Central memory CD8-positive, alpha-beta T cell (primary cell): ENCODE measurements around the gene MED29.

Experiments
- ATAC-seq: fragments of 150-1000 bp; cut with Tn5 transposase; replicated peaks from 2 replicates; pipeline ENCODE4 v1.10.0; 2022; ENCODE audit warnings: mild to moderate bottlenecking, moderate FRiP score, moderate number of reproducible peaks; ENCODE audit not compliant: poor library complexity, severe bottlenecking; ENCODE audit errors: extremely low read depth
- DNase-seq, 2 donors: peaks; one replicate each; pipeline ENCODE4 v3.0.0; 2021; ENCODE audit warnings: low spot score in 2 of 2
- H3K27ac Mint-ChIP-seq: one replicate; pipeline ENCODE4 v1.8.0; 2022; ENCODE audit warnings: low read depth, mild to moderate bottlenecking, moderate library complexity, mixed read lengths
- H3K27me3 Mint-ChIP-seq: one replicate; pipeline ENCODE4 v1.8.0; 2022; ENCODE audit warnings: mixed read lengths
- H3K36me3 Mint-ChIP-seq: one replicate; pipeline ENCODE4 v1.8.0; 2022; ENCODE audit warnings: mild to moderate bottlenecking, moderate library complexity, mixed read lengths; ENCODE audit not compliant: insufficient read depth
- H3K4me1 Mint-ChIP-seq: one replicate; pipeline ENCODE4 v1.8.0; 2022; ENCODE audit warnings: mixed read lengths
- H3K4me3 Mint-ChIP-seq: one replicate; pipeline ENCODE4 v1.8.0; 2022; ENCODE audit warnings: mild to moderate bottlenecking, moderate library complexity, mixed read lengths
- H3K9me3 Mint-ChIP-seq: one replicate; pipeline ENCODE4 v1.8.0; 2022; ENCODE audit warnings: mixed read lengths

MED29 gene

GRCh38 chr19:39406656-39407409 lies 15.7 kb downstream of the MED29 start, which contains the start of gene ZFP36:
Gene ZFP36 (plus strand): TSS chr19:39406847. CDS start chr19:39406905, 58 bp downstream.
- Mint-ChIP-seq H3K4me3 (peak within 1 kb of the TSS; percentile 80), H3K4me1 (peaks cover 69% of the 10 kb centered on the region), H3K27me3 (no peaks in the 10 kb centered on the region), H3K36me3 (peaks cover 86% of the 10 kb centered on the region), H3K9me3 (peaks cover under 1% of the 10 kb centered on the region), H3K27ac (peak within 1 kb of the TSS; percentile 100)
- DNase-seq (peak; percentile 83 to 86), ATAC-seq (peak; percentile 11)

DNA sequence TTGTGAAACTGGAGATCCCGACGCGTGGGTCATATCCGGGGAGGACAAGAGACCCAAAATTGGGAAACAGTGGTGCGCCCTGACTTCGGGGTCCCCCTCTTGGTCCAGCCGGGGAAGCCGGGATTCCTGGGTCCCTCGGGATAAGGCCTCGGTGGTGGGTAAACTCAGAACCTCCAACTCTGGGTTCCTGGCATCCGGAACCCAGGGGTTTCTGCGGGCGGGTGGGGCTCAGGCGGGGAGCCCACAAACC lies 16.2 kb downstream of the MED29 start:
- DNase-seq (no peak), ATAC-seq (no peak)
- H3K27me3 Mint-ChIP-seq: no peaks in the 10 kb centered on the region
- H3K36me3 Mint-ChIP-seq: peaks cover 86% of the 10 kb centered on the region
- peak overlapping the region; percentile 100 for H3K27ac Mint-ChIP-seq
- H3K9me3 Mint-ChIP-seq: peaks cover 5% of the 10 kb centered on the region
- H3K4me1 Mint-ChIP-seq: peaks cover 69% of the 10 kb centered on the region
- peak overlapping the region; percentile 80 for H3K4me3 Mint-ChIP-seq

- Mint-ChIP-seq H3K27ac (peak overlapping the region; percentile 100), H3K36me3 (peaks cover 86% of the 10 kb centered on the region), H3K9me3 (peaks cover 5% of the 10 kb centered on the region), H3K4me3 (peak overlapping the region; percentile 80), H3K27me3 (no peaks in the 10 kb centered on the region), H3K4me1 (peaks cover 64% of the 10 kb centered on the region)
- ATAC-seq (peak; percentile 2), DNase-seq (peak; percentile 48 to 68)
Observed at GRCh38 chr19:39407660-39408391, 16.6 kb downstream of the MED29 start.

DNA sequence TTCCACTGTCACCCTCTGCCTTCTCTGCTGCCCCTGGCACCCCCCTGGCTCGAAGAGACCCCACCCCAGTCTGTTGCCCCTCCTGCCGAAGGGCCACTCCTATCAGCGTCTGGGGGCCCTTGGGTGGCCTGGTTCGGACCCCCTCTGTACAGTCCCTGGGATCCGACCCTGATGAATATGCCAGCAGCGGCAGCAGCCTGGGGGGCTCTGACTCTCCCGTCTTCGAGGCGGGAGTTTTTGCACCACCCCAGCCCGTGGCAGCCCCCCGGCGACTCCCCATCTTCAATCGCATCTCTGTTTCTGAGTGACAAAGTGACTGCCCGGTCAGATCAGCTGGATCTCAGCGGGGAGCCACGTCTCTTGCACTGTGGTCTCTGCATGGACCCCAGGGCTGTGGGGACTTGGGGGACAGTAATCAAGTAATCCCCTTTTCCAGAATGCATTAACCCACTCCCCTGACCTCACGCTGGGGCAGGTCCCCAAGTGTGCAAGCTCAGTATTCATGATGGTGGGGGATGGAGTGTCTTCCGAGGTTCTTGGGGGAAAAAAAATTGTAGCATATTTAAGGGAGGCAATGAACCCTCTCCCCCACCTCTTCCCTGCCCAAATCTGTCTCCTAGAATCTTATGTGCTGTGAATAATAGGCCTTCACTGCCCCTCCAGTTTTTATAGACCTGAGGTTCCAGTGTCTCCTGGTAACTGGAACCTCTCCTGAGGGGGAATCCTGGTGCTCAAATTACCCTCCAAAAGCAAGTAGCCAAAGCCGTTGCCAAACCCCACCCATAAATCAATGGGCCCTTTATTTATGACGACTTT lies 17.4 kb downstream of the MED29 start:
- Mint-ChIP-seq H3K36me3 (peaks cover 85% of the 10 kb centered on the region), H3K9me3 (peaks cover 5% of the 10 kb centered on the region), H3K4me1 (peaks cover 64% of the 10 kb centered on the region), H3K27ac (peak overlapping the region; percentile 100), H3K4me3 (peak overlapping the region; percentile 80), H3K27me3 (no peaks in the 10 kb centered on the region)
- ATAC-seq: no peak
- peak; percentile 36 to 46 for DNase-seq

- no peaks in the 10 kb centered on the region for H3K27me3 Mint-ChIP-seq
- H3K9me3 Mint-ChIP-seq: peaks cover 5% of the 10 kb centered on the region
- ATAC-seq (peak; percentile 1), DNase-seq (peak; percentile 76 to 78)
- peak overlapping the region; percentile 80 for H3K4me3 Mint-ChIP-seq
- peaks cover 81% of the 10 kb centered on the region for H3K36me3 Mint-ChIP-seq
- peaks cover 66% of the 10 kb centered on the region for H3K4me1 Mint-ChIP-seq
- peak overlapping the region; percentile 100 for H3K27ac Mint-ChIP-seq
Observed at GRCh38 chr19:39409208-39410016, 18.2 kb downstream of the MED29 start.

DNA sequence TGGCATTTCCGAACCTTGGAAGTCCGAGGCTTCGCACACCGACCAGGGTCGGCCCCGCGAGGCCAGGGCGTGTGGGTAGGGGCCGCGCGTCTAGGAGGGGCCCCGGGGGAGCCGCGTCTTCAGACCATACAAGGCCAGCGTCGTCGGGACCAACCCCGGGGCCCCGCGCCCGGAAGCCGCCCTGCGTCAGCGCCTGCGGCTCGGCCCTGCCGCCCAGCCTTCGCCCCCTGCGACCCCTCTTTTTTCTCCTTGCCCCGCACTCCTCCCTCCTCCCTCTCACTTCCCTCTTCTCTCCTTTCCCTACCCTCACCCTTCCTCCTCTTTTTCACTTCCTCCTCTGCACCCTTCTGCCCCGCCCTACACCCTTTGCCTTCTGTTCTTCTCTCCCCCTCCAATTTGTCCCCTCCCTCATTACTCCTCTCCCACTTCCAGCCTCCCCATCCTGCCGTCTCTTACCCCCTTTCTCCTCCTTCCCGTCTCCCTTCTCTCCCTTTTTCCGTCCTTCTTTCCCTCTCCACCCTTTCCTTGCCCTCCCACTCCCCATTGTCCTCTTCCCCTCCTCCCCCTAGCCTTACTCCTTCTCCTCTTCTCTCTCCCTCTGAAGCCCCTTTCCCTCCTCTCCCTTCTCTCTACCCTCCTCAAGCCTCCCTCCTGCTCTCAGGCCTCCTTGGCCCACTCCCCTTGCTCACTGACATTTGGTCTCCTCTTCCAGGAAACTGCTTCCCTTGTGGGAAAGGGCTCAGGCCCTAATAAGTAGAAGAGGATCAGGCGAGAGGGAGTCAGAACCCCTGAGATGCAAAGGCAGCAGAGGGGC lies 19.0 kb downstream of the MED29 start:
- peaks cover 68% of the 10 kb centered on the region for H3K4me1 Mint-ChIP-seq
- peak overlapping the region; percentile 100 for H3K27ac Mint-ChIP-seq
- H3K4me3 Mint-ChIP-seq: peak overlapping the region; percentile 80
- peaks cover 5% of the 10 kb centered on the region for H3K9me3 Mint-ChIP-seq
- DNase-seq: peak; percentile 69
- H3K27me3 Mint-ChIP-seq: no peaks in the 10 kb centered on the region
- peak; percentile 12 for ATAC-seq
- peaks cover 80% of the 10 kb centered on the region for H3K36me3 Mint-ChIP-seq

DNA sequence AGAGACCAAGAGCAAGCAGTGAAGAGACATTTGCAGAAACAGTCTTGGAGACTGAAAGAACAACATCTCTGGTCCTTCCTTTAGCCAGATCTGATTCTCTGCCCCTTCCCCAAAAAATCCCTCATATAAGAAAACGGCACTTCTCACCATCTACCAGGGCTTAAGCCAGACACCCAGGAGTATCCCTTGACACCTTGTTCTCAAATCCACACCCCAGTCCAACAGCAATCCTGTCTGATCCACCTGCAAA lies 19.6 kb downstream of the MED29 start:
- Mint-ChIP-seq H3K27ac (peak overlapping the region; percentile 100), H3K27me3 (no peaks in the 10 kb centered on the region), H3K36me3 (peaks cover 79% of the 10 kb centered on the region), H3K9me3 (peaks cover 5% of the 10 kb centered on the region), H3K4me1 (peaks cover 64% of the 10 kb centered on the region), H3K4me3 (peak overlapping the region; percentile 80)
- no peak for ATAC-seq
- no peak for DNase-seq

DNA sequence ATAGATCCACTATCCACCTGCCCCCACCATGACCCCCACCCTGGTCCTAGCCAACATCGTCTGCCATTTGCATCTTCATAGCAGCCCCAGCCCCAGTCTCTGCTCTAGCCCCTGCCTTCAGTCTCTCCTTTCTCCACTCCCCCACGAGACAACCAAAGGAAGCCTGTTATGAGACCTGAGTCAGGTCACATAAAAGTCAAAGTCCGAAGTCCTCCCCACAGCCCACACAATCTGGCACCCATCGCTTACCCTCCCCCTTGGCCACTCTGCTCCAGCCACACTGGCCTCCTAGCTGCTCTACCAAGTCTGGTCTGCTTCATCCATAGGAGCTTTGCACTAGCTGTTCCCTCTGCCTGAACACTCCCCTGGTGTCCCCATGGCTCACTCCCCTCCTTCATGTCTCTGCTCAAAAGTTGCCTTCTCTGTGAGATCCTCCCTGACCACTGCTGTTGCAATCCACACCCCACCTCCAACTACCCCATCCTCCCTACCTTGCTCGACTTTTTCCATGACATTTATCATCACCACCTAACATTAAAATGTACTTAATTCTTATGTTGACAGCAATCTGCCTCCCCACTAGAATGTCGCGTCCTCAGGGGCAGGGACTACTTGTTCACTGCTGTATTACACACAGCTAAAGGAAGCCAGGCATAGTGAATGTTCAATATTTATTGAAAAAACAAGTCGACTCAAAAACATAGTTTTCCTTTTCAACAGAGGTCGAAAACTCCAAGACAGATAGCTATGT lies 20.1 kb downstream of the MED29 start:
- Mint-ChIP-seq H3K27me3 (no peaks in the 10 kb centered on the region), H3K9me3 (peaks cover 5% of the 10 kb centered on the region), H3K4me3 (peak overlapping the region; percentile 80), H3K4me1 (peaks cover 60% of the 10 kb centered on the region), H3K27ac (peak overlapping the region; percentile 100), H3K36me3 (peaks cover 75% of the 10 kb centered on the region)
- peak; percentile 22 to 33 for DNase-seq
- no peak for ATAC-seq

GRCh38 chr19:39411832-39412099 lies 20.6 kb downstream of the MED29 start:
- Mint-ChIP-seq H3K27ac (peak overlapping the region; percentile 100), H3K36me3 (peaks cover 71% of the 10 kb centered on the region), H3K4me3 (peak overlapping the region; percentile 80), H3K4me1 (peaks cover 58% of the 10 kb centered on the region), H3K27me3 (no peaks in the 10 kb centered on the region), H3K9me3 (peaks cover 5% of the 10 kb centered on the region)
- DNase-seq: peak; percentile 88 to 92
- ATAC-seq: peak; percentile 48

GRCh38 chr19:39412100-39412866 lies 21.1 kb downstream of the MED29 start, which contains the start of gene PLEKHG2:
Gene PLEKHG2 (plus strand): TSS chr19:39412669. CDS start chr19:39414087, 1,418 bp downstream.
- peak within 1 kb of the TSS; percentile 80 for H3K4me3 Mint-ChIP-seq

More at GRCh38 chr19:39412100-39412866, 21.1 kb downstream of the MED29 start, which contains the start of gene PLEKHG2:
- ATAC-seq: peak; percentile 66
- H3K36me3 Mint-ChIP-seq: peaks cover 69% of the 10 kb centered on the region
- H3K9me3 Mint-ChIP-seq: peaks cover 5% of the 10 kb centered on the region
- H3K4me1 Mint-ChIP-seq: peaks cover 58% of the 10 kb centered on the region
- peak; percentile 99 for DNase-seq
- H3K27me3 Mint-ChIP-seq: no peaks in the 10 kb centered on the region
- peak within 1 kb of the TSS; percentile 100 for H3K27ac Mint-ChIP-seq
